NCI-H1930 (cell line): ENCODE results near the gene ZNF354C.

Experiments used
- DNase-seq, 2 experiments: peaks; one replicate each; lab custom pipeline; 2025; lab: John Stamatoyannopoulos, UW

The ZNF354C gene

GRCh38 chr5:179127136-179128040 lies 67.2 kb downstream of the ZNF354C start:
- DNase-seq, result no peak

DNA sequence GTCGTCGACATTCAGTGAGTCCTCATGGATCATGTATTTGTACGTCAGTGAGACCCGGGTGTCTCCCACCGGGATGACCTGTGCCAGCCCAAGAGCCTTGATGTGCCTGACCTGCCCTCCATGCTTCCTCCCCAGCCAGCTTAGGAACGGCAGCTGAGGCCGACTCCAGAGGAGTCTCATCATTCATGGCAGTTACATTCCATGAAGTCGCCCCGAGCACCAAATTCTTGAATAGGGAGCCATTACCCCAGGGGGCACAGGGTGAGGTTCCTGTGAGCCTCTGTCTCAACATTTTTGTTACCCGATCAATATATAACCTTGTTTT lies 67.8 kb downstream of the ZNF354C start:
- no peak for DNase-seq

- no peak for DNase-seq
These were observed 68.8 kb downstream of the ZNF354C start for GRCh38 chr5:179128976-179129375.

- DNase-seq, result no peak
These were observed 69.5 kb downstream of the ZNF354C start for GRCh38 chr5:179129607-179130071.

DNA sequence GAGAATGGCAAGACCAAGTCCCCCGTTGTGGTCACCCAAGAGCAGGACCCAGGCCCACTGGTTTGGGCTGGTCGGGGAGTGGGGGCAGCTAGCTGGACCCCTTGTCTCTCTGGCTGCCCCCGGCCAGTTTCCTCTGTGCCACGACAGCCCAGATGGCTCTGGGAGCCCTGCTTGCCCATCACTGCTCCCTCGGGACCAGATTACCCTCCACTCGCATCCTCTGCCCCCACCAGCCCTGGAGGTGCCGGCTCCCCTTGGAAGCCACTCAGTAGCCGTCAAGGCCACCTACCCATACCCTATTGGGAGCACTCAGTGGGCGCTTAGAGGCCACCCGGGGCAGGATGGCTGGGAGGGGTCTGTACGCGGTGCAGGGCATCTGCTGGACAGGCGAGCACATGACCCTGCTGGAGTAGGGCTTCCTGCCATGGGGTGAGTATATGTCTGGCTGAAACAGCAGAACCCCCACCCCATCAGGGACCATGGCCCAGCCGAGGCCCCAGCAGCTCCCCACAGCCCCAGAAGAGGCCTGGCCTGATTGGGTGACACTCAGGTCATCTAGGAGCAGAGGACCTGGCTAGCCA lies 70.0 kb downstream of the ZNF354C start:
- DNase-seq, result no peak

GRCh38 chr5:179131321-179131835 lies 71.2 kb downstream of the ZNF354C start:
- no peak for DNase-seq

- no peak for DNase-seq
These were observed 71.9 kb downstream of the ZNF354C start for GRCh38 chr5:179131886-179132585.

DNA sequence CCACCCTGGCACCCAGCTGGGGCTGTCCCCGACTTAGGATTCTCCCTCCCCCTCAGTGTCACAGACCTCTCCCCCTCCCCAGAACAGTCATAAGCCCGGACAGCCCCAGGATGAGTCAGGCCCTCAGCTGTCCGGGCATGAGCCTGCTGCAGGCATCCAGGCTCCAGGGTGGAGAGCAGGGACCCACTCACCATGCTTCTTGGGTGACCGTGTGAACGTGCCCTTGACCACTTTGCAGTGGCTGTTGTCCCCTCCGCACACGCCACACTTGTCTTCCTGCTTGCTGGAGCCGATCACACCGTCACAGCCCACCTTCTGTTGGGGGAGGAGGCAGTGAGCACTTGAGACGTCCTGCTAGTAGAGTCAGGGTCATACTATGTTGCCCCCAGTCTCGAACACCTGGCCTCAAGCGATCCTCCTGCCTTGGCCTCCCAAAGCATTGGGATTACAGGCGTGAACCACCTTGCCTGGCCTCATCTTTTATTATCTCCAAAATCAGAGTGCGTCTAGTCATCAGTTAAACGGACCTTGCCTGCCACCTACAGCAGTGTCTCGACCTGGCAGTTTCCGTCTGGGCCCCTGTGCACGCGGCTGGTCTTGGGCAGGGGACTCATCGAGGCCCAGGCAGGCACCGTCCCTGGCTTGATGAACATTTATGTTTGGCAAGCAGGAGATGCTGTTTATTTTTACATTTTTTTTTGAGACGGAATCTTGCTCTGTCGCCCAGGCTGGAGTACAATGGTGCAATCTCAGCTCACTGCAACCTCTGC lies 72.6 kb downstream of the ZNF354C start:
- DNase-seq, result no peak
